Ectodermal cell (in vitro differentiated cells): Measurements from ENCODE around the gene CARS2.
"Not testable (repeated sequence)": the region's sequence is repeated elsewhere in the genome, so short reads cannot be mapped to it uniquely, and the experiment has no call there.

Experiments
- H3K27ac ChIP-seq: 2 replicates; pipeline ENCODE4 v1.7.0; 2013; ENCODE audit warnings: mild to moderate bottlenecking, low read depth, low read length; ENCODE audit not compliant: insufficient read depth, poor library complexity, severe bottlenecking
- H3K27me3 ChIP-seq: 2 replicates; pipeline ENCODE4 v1.7.0; 2013; ENCODE audit warnings: mild to moderate bottlenecking, low read length; ENCODE audit not compliant: insufficient read depth, control insufficient read depth, poor library complexity, severe bottlenecking
- H3K36me3 ChIP-seq: one replicate; pipeline ENCODE4 v1.7.0; 2013; ENCODE audit warnings: low read length; ENCODE audit not compliant: control insufficient read depth, insufficient read depth
- H3K4me1 ChIP-seq: one replicate; pipeline ENCODE4 v1.7.0; 2013; ENCODE audit warnings: low read length; ENCODE audit not compliant: control insufficient read depth, insufficient read depth
- H3K4me3 ChIP-seq: 2 replicates; pipeline ENCODE4 v1.7.0; 2013; ENCODE audit warnings: low read depth, low read length, control low read depth; ENCODE audit not compliant: insufficient read depth
- H3K9me3 ChIP-seq: 2 replicates; pipeline ENCODE4 v1.7.0; 2013; ENCODE audit warnings: mild to moderate bottlenecking, low read length, moderate library complexity; ENCODE audit not compliant: control insufficient read depth
- WGBS, 2 experiments: methylation state at CpG; one replicate each; pipeline ENCODE4 v1.1.7; 2013; ENCODE audit warnings: missing lambda C conversion rate in 2 of 2; 5-methylcytosine and 5-hydroxymethylcytosine counted together

The CARS2 gene

GRCh38 chr13:110665491-110666254 is 40.2 kb downstream of the CARS2 start:
- Histone ChIP-seq H3K36me3 (peaks cover 60% of the 10 kb centered on the region), H3K4me1 (no peaks in the 10 kb centered on the region), H3K9me3 (no peaks in the 10 kb centered on the region), H3K27ac (no peak overlapping the region), H3K4me3 (no peak overlapping the region), H3K27me3 (no peaks in the 10 kb centered on the region)
- WGBS, 2 experiments = 92% methylated on average over 23 of the region's 23 CpGs

- peaks cover 68% of the 10 kb centered on the region for H3K36me3 ChIP-seq
- H3K4me1 ChIP-seq = no peaks in the 10 kb centered on the region
- no peak overlapping the region for H3K4me3 ChIP-seq
- H3K27me3 ChIP-seq = no peaks in the 10 kb centered on the region
- 94 to 96% methylated on average over 11 of the region's 11 CpGs for WGBS, 2 experiments
- H3K9me3 ChIP-seq = no peaks in the 10 kb centered on the region
- H3K27ac ChIP-seq = no peak overlapping the region
Observed at GRCh38 chr13:110664673-110665072, 41.2 kb downstream of the CARS2 start.

GRCh38 chr13:110664041-110664440 is 41.9 kb downstream of the CARS2 start:
- H3K4me3 ChIP-seq = no peak overlapping the region
- peaks cover 64% of the 10 kb centered on the region for H3K36me3 ChIP-seq
- WGBS, 2 experiments = 95 to 96% methylated on average over 7 of the region's 7 CpGs

GRCh38 chr13:110663491-110663890 is 42.4 kb downstream of the CARS2 start:
- no peaks in the 10 kb centered on the region for H3K4me1 ChIP-seq
- H3K27me3 ChIP-seq = no peaks in the 10 kb centered on the region
- H3K27ac ChIP-seq = no peak overlapping the region
- peaks cover 61% of the 10 kb centered on the region for H3K36me3 ChIP-seq
- H3K4me3 ChIP-seq = no peak overlapping the region
- H3K9me3 ChIP-seq = no peaks in the 10 kb centered on the region
- 80 to 83% methylated on average over 7 of the region's 7 CpGs for WGBS, 2 experiments

More at GRCh38 chr13:110664041-110664440, 41.9 kb downstream of the CARS2 start:
- Histone ChIP-seq H3K9me3 (no peaks in the 10 kb centered on the region), H3K27me3 (no peaks in the 10 kb centered on the region), H3K4me1 (no peaks in the 10 kb centered on the region), H3K27ac (no peak overlapping the region)

GRCh38 chr13:110662777-110663443 is 43.0 kb downstream of the CARS2 start:
- H3K9me3 ChIP-seq = no peaks in the 10 kb centered on the region
- H3K27me3 ChIP-seq = no peaks in the 10 kb centered on the region
- H3K27ac ChIP-seq = no peak overlapping the region
- peaks cover 59% of the 10 kb centered on the region for H3K36me3 ChIP-seq
- WGBS, 2 experiments = 92 to 95% methylated on average over 16 of the region's 16 CpGs
- H3K4me3 ChIP-seq = no peak overlapping the region
- H3K4me1 ChIP-seq = no peaks in the 10 kb centered on the region

- H3K36me3 ChIP-seq = peaks cover 53% of the 10 kb centered on the region
- H3K9me3 ChIP-seq = no peaks in the 10 kb centered on the region
- H3K4me1 ChIP-seq = no peaks in the 10 kb centered on the region
- 94 to 96% methylated on average over 25 of the region's 25 CpGs for WGBS, 2 experiments
- H3K4me3 ChIP-seq = no peak overlapping the region
- H3K27ac ChIP-seq = no peak overlapping the region
- H3K27me3 ChIP-seq = no peaks in the 10 kb centered on the region
Observed at GRCh38 chr13:110662091-110662490, 43.8 kb downstream of the CARS2 start.

GRCh38 chr13:110661256-110661655 is 44.7 kb downstream of the CARS2 start:
- H3K27me3 ChIP-seq = no peaks in the 10 kb centered on the region
- no peak overlapping the region for H3K4me3 ChIP-seq
- 94 to 97% methylated on average over 3 of the region's 3 CpGs for WGBS, 2 experiments
- H3K9me3 ChIP-seq = no peaks in the 10 kb centered on the region
- H3K4me1 ChIP-seq = no peaks in the 10 kb centered on the region
- H3K27ac ChIP-seq = no peak overlapping the region
- peaks cover 45% of the 10 kb centered on the region for H3K36me3 ChIP-seq

GRCh38 chr13:110658218-110658911 is 47.6 kb downstream of the CARS2 start:
- not testable (repeated sequence) for H3K27me3 ChIP-seq, H3K9me3 ChIP-seq, H3K4me3 ChIP-seq, H3K4me1 ChIP-seq, H3K27ac ChIP-seq
- WGBS, 2 experiments = 93 to 94% methylated on average over 5 of the region's 6 CpGs
- peaks cover 33% of the 10 kb centered on the region for H3K36me3 ChIP-seq

GRCh38 chr13:110657196-110657595 is 48.7 kb downstream of the CARS2 start:
- no peaks in the 10 kb centered on the region for H3K4me1 ChIP-seq
- WGBS, 2 experiments = 93 to 96% methylated on average over 7 of the region's 7 CpGs
- no peak overlapping the region for H3K27ac ChIP-seq
- no peaks in the 10 kb centered on the region for H3K9me3 ChIP-seq
- no peaks in the 10 kb centered on the region for H3K27me3 ChIP-seq
- peaks cover 23% of the 10 kb centered on the region for H3K36me3 ChIP-seq
- H3K4me3 ChIP-seq = no peak overlapping the region

- H3K4me1 ChIP-seq = no peaks in the 10 kb centered on the region
- WGBS, 2 experiments = 95% methylated on average over 14 of the region's 14 CpGs
Observed at GRCh38 chr13:110653851-110654250, 52.1 kb downstream of the CARS2 start.

More at GRCh38 chr13:110653851-110654250, 52.1 kb downstream of the CARS2 start:
- Histone ChIP-seq H3K4me3 (no peak overlapping the region), H3K9me3 (no peaks in the 10 kb centered on the region), H3K27me3 (no peaks in the 10 kb centered on the region), H3K36me3 (no peaks in the 10 kb centered on the region), H3K27ac (no peak overlapping the region)
